Progenitor cell of endocrine pancreas (in vitro differentiated cells): Measurements from ENCODE around the gene IPO11. TPM values are rescaled to one million over a fixed set of nuclear protein-coding genes. Genes with fewer than 3 reads are reported as not detected.

Experiments used
- DNase-seq: peaks from one replicate; pipeline ENCODE4 v3.0.0; 2021; ENCODE audit warnings: low spot score; ENCODE audit not compliant: unreplicated experiment
- H3K27ac Mint-ChIP-seq: 2 replicates; pipeline ENCODE4 v1.8.0; 2021; ENCODE audit warnings: mild to moderate bottlenecking, moderate library complexity, mixed read lengths
- H3K27me3 Mint-ChIP-seq: 2 replicates; pipeline ENCODE4 v1.8.0; 2021; ENCODE audit warnings: mixed read lengths
- H3K36me3 Mint-ChIP-seq: 2 replicates; pipeline ENCODE4 v1.8.0; 2022; ENCODE audit warnings: mixed read lengths; ENCODE audit not compliant: insufficient read depth
- H3K4me1 Mint-ChIP-seq: 2 replicates; pipeline ENCODE4 v1.8.0; 2021; ENCODE audit warnings: low read depth, mixed read lengths
- H3K4me3 Mint-ChIP-seq: 2 replicates; pipeline ENCODE4 v1.8.0; 2021; ENCODE audit warnings: low read depth, mild to moderate bottlenecking, moderate library complexity, mixed read lengths
- H3K9me3 Mint-ChIP-seq: 2 replicates; pipeline ENCODE4 v1.8.0; 2021; ENCODE audit warnings: low read depth, mixed read lengths
- CTCF ChIP-seq: fragments of 200-600 bp; sonication (generic); IDR thresholded peaks from one replicate; pipeline ENCODE4 v1.5.0; 2021; ENCODE audit warnings: antibody characterized with exemption, mild to moderate bottlenecking; ENCODE audit not compliant: unreplicated experiment
- total RNA-seq: library from RNA; stranded (reverse); gene quantifications from 2 replicates; pipeline ENCODE4 v1.2.1, GENCODE V29; 2021

IPO11 gene
- total RNA-seq, 1 donor from 2014 or later, result 32.7 TPM

- no peak for DNase-seq
- TF ChIP-seq CTCF, result no peak
- peaks cover 10% of the 10 kb centered on the region for H3K4me1 Mint-ChIP-seq
- H3K27ac Mint-ChIP-seq, result no peak overlapping the region
- H3K27me3 Mint-ChIP-seq, result no peaks in the 10 kb centered on the region
- no peak overlapping the region for H3K4me3 Mint-ChIP-seq
- peaks cover 6% of the 10 kb centered on the region for H3K36me3 Mint-ChIP-seq
- no peaks in the 10 kb centered on the region for H3K9me3 Mint-ChIP-seq
Observed at GRCh38 chr5:62603934-62604333, 191.4 kb downstream of the IPO11 start.

- Mint-ChIP-seq H3K9me3 (no peaks in the 10 kb centered on the region), H3K27me3 (no peaks in the 10 kb centered on the region), H3K27ac (no peak overlapping the region), H3K4me3 (no peak overlapping the region), H3K36me3 (peaks cover 10% of the 10 kb centered on the region), H3K4me1 (peaks cover 5% of the 10 kb centered on the region)
- no peak for TF ChIP-seq CTCF
- no peak for DNase-seq
Observed at GRCh38 chr5:62605638-62606037, 193.1 kb downstream of the IPO11 start.

GRCh38 chr5:62606878-62607277 lies 194.3 kb downstream of the IPO11 start:
- TF ChIP-seq CTCF, result no peak
- H3K36me3 Mint-ChIP-seq, result peaks cover 10% of the 10 kb centered on the region
- H3K4me3 Mint-ChIP-seq, result no peak overlapping the region
- H3K27ac Mint-ChIP-seq, result no peak overlapping the region
- no peaks in the 10 kb centered on the region for H3K9me3 Mint-ChIP-seq
- DNase-seq, result no peak
- H3K27me3 Mint-ChIP-seq, result no peaks in the 10 kb centered on the region
- no peaks in the 10 kb centered on the region for H3K4me1 Mint-ChIP-seq

- Mint-ChIP-seq H3K4me1 (no peaks in the 10 kb centered on the region), H3K4me3 (no peak overlapping the region), H3K9me3 (no peaks in the 10 kb centered on the region)
Observed at GRCh38 chr5:62607615-62608014, 195.1 kb downstream of the IPO11 start.

GRCh38 chr5:62608529-62609511 lies 196.3 kb downstream of the IPO11 start:
- H3K27ac Mint-ChIP-seq, result no peak overlapping the region
- no peaks in the 10 kb centered on the region for H3K9me3 Mint-ChIP-seq
- no peak overlapping the region for H3K4me3 Mint-ChIP-seq
- no peaks in the 10 kb centered on the region for H3K4me1 Mint-ChIP-seq
- no peak for DNase-seq
- peaks cover 16% of the 10 kb centered on the region for H3K36me3 Mint-ChIP-seq
- H3K27me3 Mint-ChIP-seq, result no peaks in the 10 kb centered on the region
- TF ChIP-seq CTCF, result no peak

More at GRCh38 chr5:62607615-62608014, 195.1 kb downstream of the IPO11 start:
- TF ChIP-seq CTCF, result no peak
- H3K27me3 Mint-ChIP-seq, result no peaks in the 10 kb centered on the region
- DNase-seq, result no peak
- H3K27ac Mint-ChIP-seq, result no peak overlapping the region
- H3K36me3 Mint-ChIP-seq, result peaks cover 11% of the 10 kb centered on the region
